CD4-positive, alpha-beta T cell treated with Interleukin-1 beta for 1 hour (primary cell): ENCODE measurements around the gene SIGLEC7.
A peak's percentile ranks its signal among the peaks of the same experiment; 100 is the strongest.

Experiments used
- DNase-seq, 2 donors: peaks; one replicate each; pipeline ENCODE4 v3.0.0-alpha.2; 2020 to 2022

SIGLEC7 gene

GRCh38 chr19:51142119-51142518 lies at the start of gene SIGLEC7:
SIGLEC7 (plus strand) TSS chr19:51142301; CDS start chr19:51142370, 69 bp downstream.
- DNase-seq: peak in 1 of 2 donors; percentile 46

GRCh38 chr19:51093101-51093500 lies 49.0 kb upstream of the SIGLEC7 start:
- DNase-seq: no peak

GRCh38 chr19:51093510-51094345 lies 48.4 kb upstream of the SIGLEC7 start:
- no peak for DNase-seq

- peak in 1 of 2 donors; percentile 24 for DNase-seq
Observed at GRCh38 chr19:51094696-51095279, 47.3 kb upstream of the SIGLEC7 start.

- DNase-seq: no peak
Observed at GRCh38 chr19:51096473-51097165, 45.5 kb upstream of the SIGLEC7 start.

- peak; percentile 63 to 68 for DNase-seq
Observed at GRCh38 chr19:51097166-51097738, 44.8 kb upstream of the SIGLEC7 start.

- no peak for DNase-seq
Observed at GRCh38 chr19:51097796-51098195, 44.3 kb upstream of the SIGLEC7 start.

GRCh38 chr19:51098365-51099046 lies 43.6 kb upstream of the SIGLEC7 start:
- peak; percentile 44 to 72 for DNase-seq

DNA sequence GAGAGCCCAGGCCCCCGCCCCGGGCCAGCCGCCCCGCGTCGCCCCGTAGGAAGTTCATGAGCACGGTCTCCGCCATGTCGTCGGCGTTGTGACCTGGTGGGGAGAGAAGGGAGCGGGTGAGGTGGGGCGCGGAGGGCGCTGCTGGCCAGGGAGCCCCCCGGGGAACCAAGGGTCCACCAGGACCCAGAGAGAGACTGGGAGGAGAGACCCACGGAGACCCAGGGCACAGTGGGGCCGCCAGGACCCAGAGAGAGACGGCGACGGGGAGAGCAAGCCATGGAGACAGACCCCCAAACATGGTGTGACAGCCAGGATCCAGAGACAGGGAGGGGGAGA lies 43.1 kb upstream of the SIGLEC7 start:
- DNase-seq: no peak

GRCh38 chr19:51100601-51101000 lies 41.5 kb upstream of the SIGLEC7 start:
- DNase-seq: no peak

GRCh38 chr19:51101171-51101865 lies 40.8 kb upstream of the SIGLEC7 start:
- no peak for DNase-seq

GRCh38 chr19:51102991-51103390 lies 39.1 kb upstream of the SIGLEC7 start:
- no peak for DNase-seq

DNA sequence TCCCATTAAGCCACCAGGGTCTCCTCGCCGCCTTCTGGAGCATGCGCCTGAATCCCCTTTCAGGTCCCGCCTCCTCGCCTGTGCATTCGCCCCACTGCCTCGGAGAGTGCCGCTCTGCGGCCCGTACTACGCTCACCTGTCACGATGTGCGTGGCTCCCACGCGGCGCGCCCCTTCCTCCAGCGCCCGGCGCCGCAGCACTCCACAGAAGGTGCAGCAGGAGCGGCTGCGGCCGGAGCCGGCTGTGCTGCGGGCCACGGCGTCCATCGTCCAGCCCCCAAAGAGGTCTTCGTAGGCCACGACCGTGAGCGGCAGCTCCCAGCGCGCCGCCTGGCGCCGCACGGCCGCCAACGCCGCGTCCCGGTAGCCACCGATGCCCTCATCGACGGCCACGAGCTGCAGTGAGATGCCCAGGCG lies 38.2 kb upstream of the SIGLEC7 start:
- DNase-seq: no peak

DNA sequence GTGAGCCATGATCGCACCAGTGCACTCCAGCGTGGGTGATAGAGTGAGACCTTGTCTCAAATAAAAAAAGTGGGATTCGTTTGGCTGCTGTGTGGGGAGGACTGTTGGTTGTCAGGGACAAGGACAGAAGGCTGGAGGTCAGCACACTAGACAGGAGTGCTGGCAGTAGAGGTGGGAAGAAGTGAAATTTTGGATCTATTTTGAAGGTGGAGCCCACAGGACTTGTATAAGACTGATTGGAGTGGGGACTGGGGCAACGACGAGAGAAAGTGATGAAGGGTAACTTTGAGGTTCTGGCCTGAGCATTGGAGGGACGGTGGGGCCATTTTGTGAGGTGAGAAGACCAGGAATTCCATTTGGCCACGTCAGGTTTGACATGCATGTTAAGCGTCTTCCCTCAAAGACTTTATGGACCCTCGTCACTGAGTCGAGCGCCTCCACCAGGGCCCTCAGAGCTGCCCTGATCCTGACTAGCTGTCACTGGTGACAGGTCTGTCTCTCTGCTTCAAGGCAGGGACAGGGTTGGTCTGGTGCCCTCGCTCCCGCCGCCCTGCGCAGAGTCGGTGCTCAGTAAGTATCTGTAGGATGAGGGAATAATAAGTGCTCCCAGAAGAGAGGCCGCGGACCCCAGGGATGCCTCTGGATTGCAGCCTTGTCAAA lies 34.6 kb upstream of the SIGLEC7 start:
- no peak for DNase-seq

GRCh38 chr19:51108066-51108804 lies 33.9 kb upstream of the SIGLEC7 start, which contains the start of gene CTU1:
CTU1 (minus strand) TSS chr19:51108409; CDS start chr19:51104569, 3,840 bp downstream.
- peak; percentile 99 for DNase-seq

- DNase-seq: no peak
Observed at GRCh38 chr19:51108805-51109146, 33.3 kb upstream of the SIGLEC7 start.

DNA sequence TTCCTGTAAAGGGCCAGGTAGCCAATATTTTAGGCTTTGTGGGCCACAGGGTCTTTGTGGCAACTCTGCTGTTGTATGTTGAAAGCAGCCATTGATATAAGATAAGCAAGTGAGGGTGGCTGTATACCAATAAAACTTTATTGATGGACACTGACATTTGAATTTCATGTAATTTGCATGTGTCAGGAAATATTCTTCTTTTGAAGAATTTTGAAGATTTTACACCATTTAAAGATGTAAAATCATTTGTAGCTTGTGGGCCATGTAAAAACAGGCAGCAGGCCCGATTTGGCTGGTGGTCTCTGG lies 31.5 kb upstream of the SIGLEC7 start:
- no peak for DNase-seq

DNA sequence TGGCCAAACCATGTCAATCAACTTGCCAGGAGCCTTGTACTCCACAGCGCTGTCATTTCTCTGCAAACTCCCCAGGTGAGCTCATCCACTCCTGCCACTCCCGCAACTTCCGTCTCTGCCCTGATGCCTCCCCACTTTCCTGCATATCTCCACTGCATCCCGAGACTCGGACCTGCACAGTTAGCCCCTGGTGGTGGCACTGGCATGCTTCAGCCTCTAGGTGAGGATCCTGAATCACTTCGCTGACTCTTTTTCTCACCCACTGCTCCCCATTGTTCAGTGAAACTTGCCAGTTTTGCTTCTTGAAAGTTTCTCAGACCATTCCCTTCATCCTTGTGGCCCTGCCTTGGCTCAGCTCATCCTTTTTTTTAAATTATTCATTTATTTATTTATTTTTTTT lies 30.5 kb upstream of the SIGLEC7 start:
- DNase-seq: no peak

GRCh38 chr19:51114087-51114729 lies 27.9 kb upstream of the SIGLEC7 start:
- no peak for DNase-seq

DNA sequence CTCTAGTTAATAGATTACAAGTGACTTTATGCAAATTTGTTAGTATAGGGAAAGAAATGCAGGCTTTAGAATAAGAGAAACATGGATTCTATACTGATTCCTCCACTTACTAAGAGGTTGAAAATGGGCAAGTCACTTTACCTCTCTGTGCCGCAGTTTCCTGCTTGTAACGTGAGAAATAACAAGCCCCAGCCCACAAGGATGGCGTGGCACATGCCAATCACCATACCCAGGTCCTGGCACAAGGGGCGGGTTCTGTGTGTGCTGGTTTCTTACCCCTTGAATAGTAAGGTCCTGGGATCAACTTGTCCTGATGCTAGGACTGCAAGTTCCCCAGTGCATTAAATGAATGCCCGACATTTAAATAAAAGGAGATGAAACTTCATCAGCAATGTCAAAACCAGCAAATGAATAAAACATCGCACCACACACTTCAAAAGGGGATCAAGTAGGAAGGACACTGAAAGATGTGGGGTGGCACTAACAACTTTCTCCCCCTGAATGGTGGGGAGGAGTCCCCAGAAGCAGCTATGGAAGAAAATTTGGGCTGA lies 25.3 kb upstream of the SIGLEC7 start:
- peak in 1 of 2 donors; percentile 34 for DNase-seq
